SK-N-SH treated with all-trans-retinoic acid at 6 μM for 48 hours (cell line): Measurements from ENCODE around the gene USP7.

Experiments used
- ATAC-seq: fragments of 200-7000 bp; cut with Tn5 transposase; 3 replicates; pipeline ENCODE4 v1.9.1; 2020; ENCODE audit warnings: mild to moderate bottlenecking, moderate library complexity
- ARNTL ChIP-seq: fragments of 450-650 bp; formaldehyde crosslinking; IDR thresholded peaks from 2 replicates; pipeline ENCODE4 v1.5.0; 2020; ENCODE audit warnings: low read depth, mild to moderate bottlenecking, moderate library complexity, borderline replicate concordance
- BACH2 ChIP-seq: fragments of 250-450 bp; sonication (Bioruptor Pico); IDR thresholded peaks from 2 replicates; pipeline ENCODE4 v1.9.0; 2021; ENCODE audit warnings: mild to moderate bottlenecking, borderline replicate concordance
- CREB5 ChIP-seq: fragments of 250-450 bp; sonication (Bioruptor Pico); IDR thresholded peaks from 2 replicates; pipeline ENCODE4 v1.5.1; 2020; ENCODE audit warnings: low read depth, mild to moderate bottlenecking, moderate library complexity
- CSDC2 ChIP-seq: fragments of 250-450 bp; sonication (Bioruptor Pico); IDR thresholded peaks from 2 replicates; pipeline ENCODE4 v1.5.0; 2020; ENCODE audit warnings: mild to moderate bottlenecking, moderate library complexity
- CSRNP3 ChIP-seq: fragments of 250-450 bp; sonication (Bioruptor Pico); IDR thresholded peaks from 2 replicates; pipeline ENCODE4 v1.5.1; 2021; ENCODE audit warnings: mild to moderate bottlenecking, moderate library complexity
- ESRRG ChIP-seq: fragments of 250-450 bp; sonication (Bioruptor Pico); IDR thresholded peaks from 2 replicates; pipeline ENCODE4 v1.6.1; 2021; ENCODE audit warnings: mild to moderate bottlenecking
- GLIS3 ChIP-seq: fragments of 250-450 bp; sonication (Bioruptor Pico); IDR thresholded peaks from 2 replicates; pipeline ENCODE4 v1.5.0; 2020; ENCODE audit warnings: mild to moderate bottlenecking, moderate library complexity
- ISL1 ChIP-seq: fragments of 250-450 bp; sonication (Bioruptor Pico); IDR thresholded peaks from 2 replicates; pipeline ENCODE4 v2.1.2; 2022; ENCODE audit warnings: mild to moderate bottlenecking, moderate library complexity
- OSR1 ChIP-seq: fragments of 250-450 bp; sonication (Bioruptor Pico); IDR thresholded peaks from 2 replicates; pipeline ENCODE4 v1.8.0; 2022; ENCODE audit warnings: moderate library complexity, mild to moderate bottlenecking, inconsistent platforms
- PATZ1 ChIP-seq: fragments of 250-450 bp; sonication (Bioruptor Pico); IDR thresholded peaks from 2 replicates; pipeline ENCODE4 v1.8.0; 2020; ENCODE audit warnings: mild to moderate bottlenecking, moderate library complexity, borderline replicate concordance
- POU6F1 ChIP-seq: fragments of 250-450 bp; sonication (Bioruptor Pico); IDR thresholded peaks from 2 replicates; pipeline ENCODE4 v1.8.0; 2021; ENCODE audit warnings: low read depth, mild to moderate bottlenecking, moderate library complexity, borderline replicate concordance
- PPARA ChIP-seq: fragments of 250-450 bp; sonication (Bioruptor Pico); IDR thresholded peaks from 2 replicates; pipeline ENCODE4 v1.5.0; 2020; ENCODE audit warnings: mild to moderate bottlenecking, borderline replicate concordance
- RARB ChIP-seq: fragments of 250-450 bp; sonication (Bioruptor Pico); IDR thresholded peaks from 2 replicates; pipeline ENCODE4 v1.8.0; 2021; ENCODE audit warnings: mild to moderate bottlenecking, moderate library complexity
- SNAI2 ChIP-seq: fragments of 250-450 bp; sonication (Bioruptor Pico); IDR thresholded peaks from 2 replicates; pipeline ENCODE4 v1.5.0; 2020; ENCODE audit warnings: mild to moderate bottlenecking, moderate library complexity
- TSHZ2 ChIP-seq: fragments of 250-450 bp; sonication (Bioruptor Pico); IDR thresholded peaks from 2 replicates; pipeline ENCODE4 v1.5.0; 2020; ENCODE audit warnings: mild to moderate bottlenecking, moderate library complexity
- ZC3H10 ChIP-seq: fragments of 250-450 bp; sonication (Bioruptor Pico); IDR thresholded peaks from 2 replicates; pipeline ENCODE4 v1.5.1; 2021; ENCODE audit warnings: mild to moderate bottlenecking, moderate library complexity
- ZFP3 ChIP-seq: fragments of 250-450 bp; sonication (Bioruptor Pico); IDR thresholded peaks from 2 replicates; pipeline ENCODE4 v1.5.0; 2020; ENCODE audit warnings: mild to moderate bottlenecking, moderate library complexity
- ZFP30 ChIP-seq: fragments of 450-650 bp; formaldehyde crosslinking; IDR thresholded peaks from 2 replicates; pipeline ENCODE4 v1.5.0; 2022; ENCODE audit warnings: mild to moderate bottlenecking, moderate library complexity
- ZNF565 ChIP-seq: fragments of 450-650 bp; formaldehyde crosslinking; conservative IDR thresholded peaks from 2 replicates; pipeline ENCODE4 v1.5.0; 2020; ENCODE audit warnings: low read depth, mild to moderate bottlenecking, moderate library complexity
- ZNF70 ChIP-seq: fragments of 450-650 bp; formaldehyde crosslinking; IDR thresholded peaks from 2 replicates; pipeline ENCODE4 v1.5.0; 2020; ENCODE audit warnings: mild to moderate bottlenecking, moderate library complexity
- ZNF8 ChIP-seq: fragments of 450-650 bp; formaldehyde crosslinking; IDR thresholded peaks from 2 replicates; pipeline ENCODE4 v1.5.0; 2020; ENCODE audit warnings: mild to moderate bottlenecking, moderate library complexity

Gene USP7

GRCh38 chr16:8967132-8967821, 3.6 kb upstream of the USP7 start:
- ATAC-seq: no peak
- no peak for TF ChIP-seq ZNF565
- no peak for TF ChIP-seq ZFP3
- no peak for TF ChIP-seq ZC3H10
- no peak for TF ChIP-seq PATZ1
- no peak for TF ChIP-seq ZNF8
- TF ChIP-seq SNAI2 (CRISPR knock-in tag): no peak
- TF ChIP-seq CREB5 (CRISPR knock-in tag): no peak
- TF ChIP-seq ZNF70 (CRISPR knock-in tag): no peak
- TF ChIP-seq ARNTL (CRISPR knock-in tag): no peak
- TF ChIP-seq RARB (CRISPR knock-in tag): no peak

- TF ChIP-seq POU6F1: no peak
- ATAC-seq: no peak
Measured at GRCh38 chr16:8966817-8967131, 3.1 kb upstream of the USP7 start.

GRCh38 chr16:8964462-8964861, 756 bp upstream of the USP7 start:
- no peak for ATAC-seq
- TF ChIP-seq GLIS3 (CRISPR knock-in tag) (no peak), CSDC2 (CRISPR knock-in tag) (no peak), CSRNP3 (no peak), CREB5 (CRISPR knock-in tag) (no peak), ZFP3 (no peak), PPARA (no peak), ESRRG (CRISPR knock-in tag) (no peak), ARNTL (CRISPR knock-in tag) (no peak), TSHZ2 (CRISPR knock-in tag) (no peak), RARB (CRISPR knock-in tag) (no peak), PATZ1 (no peak), ZNF70 (CRISPR knock-in tag) (no peak), SNAI2 (CRISPR knock-in tag) (no peak), ZNF565 (no peak), BACH2 (no peak), ZFP30 (CRISPR knock-in tag) (no peak), ISL1 (no peak), ZC3H10 (no peak), OSR1 (no peak), ZNF8 (no peak)
